GM12801 (cell line): ENCODE data around the gene EFCAB6.

Source experiments
- TF ChIP-seq, protein P1 (sequence below): IDR thresholded peaks from one replicate; pipeline ENCODE4 v1.5.1; 2011; ENCODE audit warnings: control low read depth; ENCODE audit not compliant: insufficient read length; ENCODE audit errors: extremely low read depth

EFCAB6 gene

DNA sequence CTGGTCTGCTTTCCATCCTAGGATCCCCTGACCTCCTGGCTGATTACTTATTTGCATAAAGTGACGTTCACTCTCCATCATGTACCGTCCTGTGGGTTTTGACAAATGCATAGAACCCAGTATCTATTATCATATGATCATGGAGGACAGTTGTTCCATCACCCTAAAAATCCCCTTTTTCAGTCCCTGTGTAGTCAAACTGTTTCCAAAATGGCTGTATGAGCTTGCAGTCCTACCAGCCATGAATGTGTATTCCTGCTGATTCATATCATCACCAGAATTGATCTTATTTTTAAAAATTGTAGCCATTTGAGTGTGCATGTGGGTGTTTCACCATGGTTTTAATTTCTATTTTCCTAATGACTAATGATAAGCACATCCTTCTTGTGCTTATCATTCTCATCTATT lies 291.5 kb downstream of the EFCAB6 start:
- TF ChIP-seq, protein P1, sequence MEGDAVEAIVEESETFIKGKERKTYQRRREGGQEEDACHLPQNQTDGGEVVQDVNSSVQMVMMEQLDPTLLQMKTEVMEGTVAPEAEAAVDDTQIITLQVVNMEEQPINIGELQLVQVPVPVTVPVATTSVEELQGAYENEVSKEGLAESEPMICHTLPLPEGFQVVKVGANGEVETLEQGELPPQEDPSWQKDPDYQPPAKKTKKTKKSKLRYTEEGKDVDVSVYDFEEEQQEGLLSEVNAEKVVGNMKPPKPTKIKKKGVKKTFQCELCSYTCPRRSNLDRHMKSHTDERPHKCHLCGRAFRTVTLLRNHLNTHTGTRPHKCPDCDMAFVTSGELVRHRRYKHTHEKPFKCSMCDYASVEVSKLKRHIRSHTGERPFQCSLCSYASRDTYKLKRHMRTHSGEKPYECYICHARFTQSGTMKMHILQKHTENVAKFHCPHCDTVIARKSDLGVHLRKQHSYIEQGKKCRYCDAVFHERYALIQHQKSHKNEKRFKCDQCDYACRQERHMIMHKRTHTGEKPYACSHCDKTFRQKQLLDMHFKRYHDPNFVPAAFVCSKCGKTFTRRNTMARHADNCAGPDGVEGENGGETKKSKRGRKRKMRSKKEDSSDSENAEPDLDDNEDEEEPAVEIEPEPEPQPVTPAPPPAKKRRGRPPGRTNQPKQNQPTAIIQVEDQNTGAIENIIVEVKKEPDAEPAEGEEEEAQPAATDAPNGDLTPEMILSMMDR = no peak

- TF ChIP-seq, protein P1 = no peak
Observed at GRCh38 chr22:43516996-43517635, 295.0 kb downstream of the EFCAB6 start.

GRCh38 chr22:43516386-43516785 lies 295.7 kb downstream of the EFCAB6 start:
- TF ChIP-seq, protein P1 = no peak

DNA sequence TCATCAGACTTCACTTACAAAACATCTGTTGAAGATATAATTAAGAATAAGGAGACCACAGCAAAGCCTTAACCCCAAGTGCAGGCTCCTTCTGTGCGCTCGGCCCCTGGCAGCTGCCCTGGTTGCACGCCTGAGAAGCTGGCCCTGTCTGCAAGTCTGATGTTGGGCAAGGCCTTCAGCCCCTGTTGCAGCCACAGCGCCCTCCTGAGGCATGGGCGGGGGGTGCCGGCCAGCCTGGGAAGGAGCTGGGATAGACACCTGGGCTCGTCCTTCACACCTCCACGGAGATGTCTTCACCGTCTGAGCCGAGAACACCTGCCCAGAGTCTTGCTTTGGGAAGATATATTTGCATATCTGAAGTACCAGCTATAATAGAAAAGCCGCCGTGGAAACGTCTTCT lies 296.2 kb downstream of the EFCAB6 start:
- TF ChIP-seq, protein P1 = no peak

GRCh38 chr22:43515411-43515810 lies 296.7 kb downstream of the EFCAB6 start:
- TF ChIP-seq, protein P1 = no peak

GRCh38 chr22:43514476-43515157 lies 297.5 kb downstream of the EFCAB6 start:
- TF ChIP-seq, protein P1 = no peak

DNA sequence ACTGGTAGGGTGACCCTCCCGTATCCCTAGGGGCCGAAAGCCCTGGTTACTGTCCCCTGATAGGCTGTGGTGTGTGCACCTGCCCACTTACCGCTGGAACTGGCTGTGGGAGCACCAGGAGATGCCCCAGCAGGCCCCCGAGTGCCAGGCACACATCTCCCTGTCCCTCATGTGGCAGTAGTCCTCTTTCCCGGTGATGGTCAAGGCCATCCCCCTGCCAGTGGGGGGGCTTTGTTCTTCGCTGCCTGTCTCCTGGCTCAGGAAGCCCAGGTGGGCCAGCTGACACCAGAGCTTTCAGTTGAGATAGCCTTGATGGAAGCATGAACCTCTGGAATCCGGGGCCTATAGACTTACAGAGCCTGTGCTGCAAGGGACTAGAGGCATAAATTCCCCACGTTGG lies 299.8 kb downstream of the EFCAB6 start:
- TF ChIP-seq, protein P1 = no peak
